ENCODE data around the gene SLC22A1. TPM values are rescaled to one million over a fixed set of nuclear protein-coding genes. Genes with fewer than 3 reads are reported as not detected.

SLC22A1 gene
- total and polyA plus RNA-seq, 2 of the 8 experiments (the other 6 are each of a cell fraction or from before 2014, with no cell fraction given) = 0.12 to 0.45 TPM

DNA sequence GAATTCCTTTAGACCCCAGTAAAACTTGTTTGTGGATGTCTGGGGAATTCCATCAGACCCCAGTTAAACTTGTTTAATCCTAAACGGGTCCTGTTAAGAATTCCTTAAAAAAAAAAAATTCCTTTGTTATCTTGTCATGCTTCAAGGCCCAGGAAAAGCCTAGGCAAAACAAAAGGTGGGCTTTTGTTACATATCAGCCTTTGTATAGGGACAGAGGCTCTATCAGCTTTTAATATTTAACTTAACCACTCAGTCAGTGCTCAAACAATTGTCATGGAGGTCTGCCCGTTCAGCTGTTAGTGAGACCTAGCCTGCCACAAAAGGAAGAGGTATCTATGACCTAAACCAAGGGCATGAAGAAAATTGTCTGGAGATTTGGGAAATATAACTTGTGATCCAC, 53.1 kb downstream of the SLC22A1 start:
- FAIRE-seq (peak; percentile 7), DNase-seq (ENCODE audit: low read depth in 1 of 2, low spot score in 2 of 2) (no peak)
- WGBS, 2 experiments (ENCODE audit: extremely low coverage in 1 of 2, insufficient coverage in 1 of 2, insufficient read length in 1 of 2, insufficient replicate concordance in 2 of 2, low coverage in 1 of 2, low lambda C conversion rate in 2 of 2, missing lambda C conversion rate in 1 of 2) = 63% methylated on average over 2 of the region's 2 CpGs; no CpG with 5 or more reads in 1 of the 2 experiments
- H4K20me1 ChIP-seq (replicated peaks in 1 of 2; ENCODE audit: control insufficient read depth in 1 of 2, insufficient read depth in 2 of 2, low read length in 2 of 2) = no peaks in the 10 kb centered on the region
- H3K9ac ChIP-seq (replicated peaks in 1 of 4; ENCODE audit: extremely low read depth in 1 of 4, low read depth in 3 of 4, low read length in 3 of 4) = no peak overlapping the region
- no peak overlapping the region for H3K27ac ChIP-seq (ENCODE audit: low read depth, low read length)
- no peak overlapping the region for H2AK5ac ChIP-seq (ENCODE audit: low read depth, low read length)
- no peak overlapping the region for H2BK15ac ChIP-seq (ENCODE audit: low read length)
- no peaks in the 10 kb centered on the region; a peak in 1 of 7 replicates for H3K27me3 ChIP-seq (replicated peaks in 1 of 4; ENCODE audit: control insufficient read depth in 3 of 4, extremely low read depth in 1 of 4, insufficient read depth in 3 of 4, low read length in 3 of 4)
- H3K9me3 ChIP-seq (ENCODE audit: insufficient read depth in 2 of 2, low read depth in 1 of 2, low read length in 1 of 2) = no peaks in the 10 kb centered on the region
- no peak overlapping the region for H4K5ac ChIP-seq (ENCODE audit: insufficient read length, low read depth, low read length)
- no peak overlapping the region for H4K8ac ChIP-seq (ENCODE audit: extremely low read depth, insufficient read depth, low read length)
- 0 out of 2 replicates have a peak overlapping the region, but pooled peaks have one; percentile 10 for H2BK5ac ChIP-seq (ENCODE audit: low read depth, low read length)
- H2BK120ac ChIP-seq (replicated peaks; ENCODE audit: low read depth, low read length) = no peak overlapping the region
- H3K79me2 ChIP-seq (ENCODE audit: control insufficient read depth in 1 of 2, insufficient read depth in 2 of 2, low read length in 2 of 2) = no peaks in the 10 kb centered on the region
- H3K4me3 ChIP-seq (ENCODE audit: extremely low read depth in 1 of 4, insufficient read depth in 2 of 4, low read depth in 3 of 4, low read length in 4 of 4) = no peak overlapping the region
- H2BK12ac ChIP-seq (ENCODE audit: low read depth, low read length) = 0 out of 2 replicates have a peak overlapping the region, but pooled peaks have one; percentile 22
- no peak overlapping the region for H2AFZ ChIP-seq (ENCODE audit: low read length)
- H3K23me2 ChIP-seq (ENCODE audit: low read depth, low read length) = no peaks in the 10 kb centered on the region
- H3K14ac ChIP-seq (ENCODE audit: insufficient read length) = no peak overlapping the region
- H2BK20ac ChIP-seq (ENCODE audit: low read length) = no peak overlapping the region
- no peak overlapping the region for H4K91ac ChIP-seq (replicated peaks; ENCODE audit: insufficient read length, low read length)
- H3K4me2 ChIP-seq (ENCODE audit: insufficient read depth in 1 of 2, low read depth in 2 of 2, low read length in 2 of 2) = no peak overlapping the region
- TF ChIP-seq CEBPB (IDR thresholded peaks at IDR 0.05; ENCODE audit: low read depth, low read length) (no peak), BACH1 (IDR thresholded peaks at IDR 0.05; ENCODE audit: low read length) (no peak), TAF7 (optimal IDR thresholded peaks at IDR 0.05; ENCODE audit: borderline replicate concordance, low read depth, low read length) (no peak), GABPA (IDR thresholded peaks at IDR 0.05; ENCODE audit: borderline replicate concordance, insufficient read depth, low read length) (no peak), YY1 (IDR thresholded peaks at IDR 0.05; ENCODE audit: low read depth, low read length) (no peak), SIRT6 (IDR thresholded peaks at IDR 0.05; ENCODE audit: low read length) (no peak), CTBP2 (IDR thresholded peaks at IDR 0.05; ENCODE audit: borderline replicate concordance, insufficient read depth, insufficient read length, low read length) (no peak)
- H3K36me3 ChIP-seq (ENCODE audit: control insufficient read depth in 2 of 4, insufficient read depth in 4 of 4, low read length in 3 of 4) = no peaks in the 10 kb centered on the region
- POLR2A ChIA-PET (ENCODE audit: partially characterized antibody) = no interaction called here
- H3K4ac ChIP-seq (replicated peaks; ENCODE audit: insufficient read length, low read depth, low read length) = no peak overlapping the region
- H3K18ac ChIP-seq (ENCODE audit: extremely low read depth, low read length) = no peak overlapping the region
- H3K56ac ChIP-seq (replicated peaks; ENCODE audit: insufficient read length, low read depth, low read length) = no peak overlapping the region
- CTCF ChIA-PET (ENCODE audit: partially characterized antibody) = interaction anchor here (0.7 to 1.6 kb wide), 2 partner anchors 26 to 280 kb away, joined by 3 to 5 read pairs; no protein-coding TSS in a partner anchor
- H3K23ac ChIP-seq (ENCODE audit: insufficient read length) = no peak overlapping the region
- peaks cover 0 to 14% (median 7%) of the 10 kb centered on the region in 4 experiments; a peak in 3 of 7 replicates for H3K4me1 ChIP-seq (replicated peaks in 1 of 4; ENCODE audit: control insufficient read depth in 3 of 4, insufficient read depth in 4 of 4, low read length in 3 of 4)
- no peaks in the 10 kb centered on the region for H3K79me1 ChIP-seq (ENCODE audit: low read depth, low read length)
